ENCODE data around the gene MYRF.

GRCh38 chr11:61794579-61794978 is 42.1 kb downstream of the MYRF start:
- TF ChIP-seq CTCF (IDR thresholded peaks at IDR 0.05; ENCODE audit: insufficient read depth, low read depth, low read length) (no peak), EZH2 (IDR thresholded peaks at IDR 0.05; ENCODE audit: insufficient read depth, low read length) (no peak)
